GM12892 (cell line): ENCODE data around the gene TAF3.

Source experiments
- POLR2A ChIP-seq: IDR thresholded peaks from 2 replicates; pipeline ENCODE4 v1.6.1; 2011; ENCODE audit warnings: low read depth, low read length, control low read depth
- POLR2AphosphoS5 ChIP-seq: IDR thresholded peaks from 2 replicates; pipeline ENCODE4 v1.6.1; 2011; ENCODE audit warnings: low read depth, low read length, control low read depth
- TAF1 ChIP-seq: IDR thresholded peaks from 2 replicates; pipeline ENCODE4 v1.6.1; 2011; ENCODE audit warnings: low read depth, mild to moderate bottlenecking, control low read depth, low read length, borderline replicate concordance

GRCh38 chr10:8013006-8013405, 194.7 kb downstream of the TAF3 start:
- TF ChIP-seq POLR2A (no peak), POLR2AphosphoS5 (no peak), TAF1 (no peak)
